ENCODE measurements around the gene GNAT1. TPM values are rescaled to one million over a fixed set of nuclear protein-coding genes. Genes with fewer than 3 reads are reported as not detected.

GNAT1 gene
- polyA plus RNA-seq, 1 donor (not counting 4 experiments of a cell fraction or from before 2014, with no cell fraction given), result 0.12 TPM

GRCh38 chr3:50211930-50212329 is 20.5 kb downstream of the GNAT1 start:
- dilution Hi-C loops (cut with MboI; ENCODE audit: extremely low pct_ligation_motif_present, low sequenced_read_pairs), result no loop called here
- Histone ChIP-seq H3K4me3 (ENCODE audit: control insufficient read depth in 2 of 3, extremely low read depth in 1 of 3, insufficient read depth in 2 of 3, low read depth in 1 of 3, low read length in 3 of 3) (no peak overlapping the region), H3K27me3 (ENCODE audit: control insufficient read depth, extremely low read depth, insufficient read depth, low read length) (peaks cover 15% of the 10 kb centered on the region), H2AFZ (ENCODE audit: control insufficient read depth, low read length) (no peak overlapping the region), H3K4me1 (ENCODE audit: control insufficient read depth, extremely low read depth, insufficient read depth, low read length) (peaks cover under 1% of the 10 kb centered on the region), H3K36me3 (ENCODE audit: control insufficient read depth in 2 of 2, extremely low read depth in 1 of 2, insufficient read depth in 2 of 2, low read length in 2 of 2) (no peaks in the 10 kb centered on the region), H3K79me2 (ENCODE audit: control insufficient read depth, insufficient read depth, low read length) (no peaks in the 10 kb centered on the region), H3K9me3 (ENCODE audit: control insufficient read depth, low read depth, low read length) (no peaks in the 10 kb centered on the region), H3K9ac (ENCODE audit: control insufficient read depth, extremely low read depth, insufficient read depth, low read length) (no peak overlapping the region), H3K4me2 (ENCODE audit: control insufficient read depth, extremely low read depth, insufficient read depth, low read depth, low read length) (no peak overlapping the region), H3K27ac (ENCODE audit: control insufficient read depth, insufficient read depth, low read length) (no peak overlapping the region), H3K9me1 (ENCODE audit: control insufficient read depth, extremely low read depth, insufficient read depth, low read length) (no peaks in the 10 kb centered on the region), H4K20me1 (ENCODE audit: control insufficient read depth, extremely low read depth, insufficient read depth, low read length) (no peaks in the 10 kb centered on the region)
- FAIRE-seq (no peak), DNase-seq (ENCODE audit: low read depth, low spot score) (no peak)
- no peak for TF ChIP-seq EZH2 (IDR thresholded peaks at IDR 0.05; ENCODE audit: low read length)
- TF ChIP-seq CTCF (optimal IDR thresholded peaks at IDR 0.05 in 1 of 3, IDR thresholded peaks at IDR 0.05 in 1 of 3, conservative IDR thresholded peaks at IDR 0.05 in 1 of 3; ENCODE audit: extremely low read depth in 1 of 3, insufficient read depth in 2 of 3, low read length in 3 of 3), result no peak

DNA sequence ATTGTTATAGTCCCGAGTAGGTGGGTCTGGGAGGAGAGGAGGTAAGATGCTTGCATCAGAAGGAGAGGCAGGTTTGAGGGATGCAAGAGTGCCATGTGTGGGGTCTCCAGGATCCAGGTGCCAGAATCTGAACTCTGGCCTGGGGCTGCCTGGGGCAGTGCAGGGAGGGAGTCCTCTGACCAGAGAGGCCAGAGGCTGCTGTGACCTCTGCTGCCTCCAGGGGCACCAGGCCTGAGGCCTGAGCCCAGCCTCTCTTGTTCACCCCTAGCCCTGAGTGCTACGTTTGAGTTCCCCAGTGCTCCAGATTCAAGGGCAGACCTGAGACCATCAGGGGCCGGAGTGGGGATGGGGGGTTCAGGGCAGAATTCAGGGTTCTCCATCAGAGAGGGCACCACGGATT is 21.1 kb downstream of the GNAT1 start:
- no peaks in the 10 kb centered on the region for H3K79me2 ChIP-seq (ENCODE audit: control insufficient read depth, insufficient read depth, low read length)
- H4K20me1 ChIP-seq (ENCODE audit: control insufficient read depth, extremely low read depth, insufficient read depth, low read length), result no peaks in the 10 kb centered on the region
- H2AFZ ChIP-seq (ENCODE audit: control insufficient read depth, low read length), result no peak overlapping the region
- H3K9me1 ChIP-seq (ENCODE audit: control insufficient read depth, extremely low read depth, insufficient read depth, low read length), result no peaks in the 10 kb centered on the region
- no peak overlapping the region for H3K9ac ChIP-seq (ENCODE audit: control insufficient read depth, extremely low read depth, insufficient read depth, low read length)
- dilution Hi-C loops (cut with MboI; ENCODE audit: extremely low pct_ligation_motif_present, low sequenced_read_pairs), result no loop called here
- H3K27me3 ChIP-seq (ENCODE audit: control insufficient read depth, extremely low read depth, insufficient read depth, low read length), result peaks cover 12% of the 10 kb centered on the region
- no peak overlapping the region for H3K27ac ChIP-seq (ENCODE audit: control insufficient read depth, insufficient read depth, low read length)
- no peak overlapping the region for H3K4me2 ChIP-seq (ENCODE audit: control insufficient read depth, extremely low read depth, insufficient read depth, low read depth, low read length)
- H3K9me3 ChIP-seq (ENCODE audit: control insufficient read depth, low read depth, low read length), result no peaks in the 10 kb centered on the region
- no peak overlapping the region for H3K4me3 ChIP-seq (ENCODE audit: control insufficient read depth in 2 of 3, extremely low read depth in 1 of 3, insufficient read depth in 2 of 3, low read depth in 1 of 3, low read length in 3 of 3)
- DNase-seq (ENCODE audit: low read depth, low spot score) (no peak), FAIRE-seq (no peak)
- no peaks in the 10 kb centered on the region for H3K36me3 ChIP-seq (ENCODE audit: control insufficient read depth in 2 of 2, extremely low read depth in 1 of 2, insufficient read depth in 2 of 2, low read length in 2 of 2)
- peaks cover 6% of the 10 kb centered on the region for H3K4me1 ChIP-seq (ENCODE audit: control insufficient read depth, extremely low read depth, insufficient read depth, low read length)
- TF ChIP-seq EZH2 (IDR thresholded peaks at IDR 0.05; ENCODE audit: low read length) (no peak), CTCF (optimal IDR thresholded peaks at IDR 0.05 in 1 of 3, IDR thresholded peaks at IDR 0.05 in 1 of 3, conservative IDR thresholded peaks at IDR 0.05 in 1 of 3; ENCODE audit: extremely low read depth in 1 of 3, insufficient read depth in 2 of 3, low read length in 3 of 3) (no peak)
